A204.1 (cell line): Measurements from ENCODE around the gene MOV10.
"Not testable (repeated sequence)": the region's sequence is repeated elsewhere in the genome, so short reads cannot be mapped to it uniquely, and the experiment has no call there.

ENCODE experiments used
- FAIRE-seq: peaks from 2 replicates; lab custom pipeline; 2012; peaks lifted over from hg19 to GRCh38; lab: Jason Lieb, UNC

The MOV10 gene, protein sequence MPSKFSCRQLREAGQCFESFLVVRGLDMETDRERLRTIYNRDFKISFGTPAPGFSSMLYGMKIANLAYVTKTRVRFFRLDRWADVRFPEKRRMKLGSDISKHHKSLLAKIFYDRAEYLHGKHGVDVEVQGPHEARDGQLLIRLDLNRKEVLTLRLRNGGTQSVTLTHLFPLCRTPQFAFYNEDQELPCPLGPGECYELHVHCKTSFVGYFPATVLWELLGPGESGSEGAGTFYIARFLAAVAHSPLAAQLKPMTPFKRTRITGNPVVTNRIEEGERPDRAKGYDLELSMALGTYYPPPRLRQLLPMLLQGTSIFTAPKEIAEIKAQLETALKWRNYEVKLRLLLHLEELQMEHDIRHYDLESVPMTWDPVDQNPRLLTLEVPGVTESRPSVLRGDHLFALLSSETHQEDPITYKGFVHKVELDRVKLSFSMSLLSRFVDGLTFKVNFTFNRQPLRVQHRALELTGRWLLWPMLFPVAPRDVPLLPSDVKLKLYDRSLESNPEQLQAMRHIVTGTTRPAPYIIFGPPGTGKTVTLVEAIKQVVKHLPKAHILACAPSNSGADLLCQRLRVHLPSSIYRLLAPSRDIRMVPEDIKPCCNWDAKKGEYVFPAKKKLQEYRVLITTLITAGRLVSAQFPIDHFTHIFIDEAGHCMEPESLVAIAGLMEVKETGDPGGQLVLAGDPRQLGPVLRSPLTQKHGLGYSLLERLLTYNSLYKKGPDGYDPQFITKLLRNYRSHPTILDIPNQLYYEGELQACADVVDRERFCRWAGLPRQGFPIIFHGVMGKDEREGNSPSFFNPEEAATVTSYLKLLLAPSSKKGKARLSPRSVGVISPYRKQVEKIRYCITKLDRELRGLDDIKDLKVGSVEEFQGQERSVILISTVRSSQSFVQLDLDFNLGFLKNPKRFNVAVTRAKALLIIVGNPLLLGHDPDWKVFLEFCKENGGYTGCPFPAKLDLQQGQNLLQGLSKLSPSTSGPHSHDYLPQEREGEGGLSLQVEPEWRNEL

DNA sequence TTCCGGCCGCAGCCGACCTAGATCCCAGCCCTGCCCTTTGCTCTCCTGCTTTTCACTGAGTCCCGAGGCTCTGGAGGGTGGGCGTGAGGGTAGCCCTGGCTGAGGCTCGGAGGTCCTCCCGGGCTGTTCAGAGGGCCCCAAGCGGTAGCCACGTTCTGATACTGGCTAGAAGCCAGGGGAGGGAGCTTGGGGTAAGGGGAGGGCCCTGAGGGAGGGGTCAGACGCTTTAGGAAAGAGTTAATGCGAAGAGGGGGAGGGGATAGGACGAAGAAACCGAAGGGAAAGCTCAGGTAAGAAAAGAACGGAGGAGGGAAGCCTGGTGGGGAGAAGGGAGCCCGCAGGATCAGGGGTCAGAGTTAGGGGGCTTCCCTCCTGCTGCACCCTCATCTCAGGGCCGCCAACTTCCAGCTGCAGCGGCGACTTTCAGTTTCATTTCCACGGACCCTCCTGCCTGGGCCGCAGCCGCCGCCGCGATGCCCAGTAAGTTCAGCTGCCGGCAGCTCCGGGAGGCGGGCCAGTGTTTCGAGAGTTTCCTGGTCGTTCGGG lies at the start of gene MOV10:
Gene MOV10, plus strand, starts transcription at position 220 of the 546 bp plus-strand sequence. Its CDS starts 254 bp downstream, at position 474.
- no peak for FAIRE-seq

DNA sequence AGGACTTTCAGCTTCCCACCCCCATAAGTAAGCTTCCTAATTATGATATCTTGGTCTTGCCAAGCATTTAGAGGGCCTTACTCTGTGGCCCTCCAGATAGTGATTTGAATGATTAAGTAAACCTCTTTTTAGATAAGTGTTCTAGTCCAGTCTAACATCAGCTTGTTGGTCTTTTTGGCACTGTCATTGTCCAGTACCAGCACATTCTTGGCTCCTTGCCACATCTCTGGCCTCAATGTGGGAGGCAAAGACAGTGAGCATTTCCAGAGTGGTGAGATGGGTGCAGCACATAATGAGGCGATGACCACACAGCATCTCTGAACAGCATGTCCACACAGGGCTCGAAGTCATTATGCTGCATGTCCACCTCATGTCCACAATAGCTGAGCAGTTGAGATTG lies 48.8 kb upstream of the MOV10 start:
- FAIRE-seq: no peak

DNA sequence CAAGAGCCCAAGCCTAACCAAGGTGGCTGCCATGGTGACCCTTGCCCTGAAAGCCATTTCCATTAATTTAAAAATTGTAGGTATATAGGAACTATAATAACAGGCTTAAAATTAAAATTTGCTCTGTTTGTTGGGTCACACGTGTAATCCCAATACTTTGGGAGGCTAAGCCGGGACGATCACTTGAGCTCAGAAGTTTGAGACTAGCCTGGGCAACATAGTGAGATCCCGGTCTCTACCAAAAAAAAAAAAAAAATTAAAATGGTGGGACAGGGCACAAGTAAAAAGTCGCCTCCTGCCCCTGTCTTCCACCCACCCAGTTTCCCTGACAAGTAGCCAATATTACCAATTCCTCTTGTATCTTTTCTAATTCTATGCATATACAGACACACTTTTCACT lies 48.3 kb upstream of the MOV10 start:
- FAIRE-seq: no peak

DNA sequence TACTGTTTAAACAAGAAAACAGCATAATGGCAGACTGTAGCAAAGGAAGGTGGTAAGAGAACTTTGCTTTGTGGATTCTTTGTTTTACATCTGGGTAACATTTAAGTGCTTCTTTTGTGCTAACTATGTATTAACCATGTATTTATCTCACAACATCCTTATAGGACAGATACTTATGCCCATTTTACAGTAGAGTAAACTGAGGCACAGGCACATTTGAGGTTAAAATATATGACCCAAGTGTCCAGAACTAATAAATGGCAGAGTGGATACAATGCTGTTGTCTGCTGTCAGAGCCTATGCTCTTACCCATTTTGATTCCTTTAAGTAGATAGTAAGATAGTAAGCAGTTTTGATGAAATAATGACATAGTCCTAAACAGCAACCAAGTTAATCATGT lies 47.6 kb upstream of the MOV10 start:
- FAIRE-seq: no peak

DNA sequence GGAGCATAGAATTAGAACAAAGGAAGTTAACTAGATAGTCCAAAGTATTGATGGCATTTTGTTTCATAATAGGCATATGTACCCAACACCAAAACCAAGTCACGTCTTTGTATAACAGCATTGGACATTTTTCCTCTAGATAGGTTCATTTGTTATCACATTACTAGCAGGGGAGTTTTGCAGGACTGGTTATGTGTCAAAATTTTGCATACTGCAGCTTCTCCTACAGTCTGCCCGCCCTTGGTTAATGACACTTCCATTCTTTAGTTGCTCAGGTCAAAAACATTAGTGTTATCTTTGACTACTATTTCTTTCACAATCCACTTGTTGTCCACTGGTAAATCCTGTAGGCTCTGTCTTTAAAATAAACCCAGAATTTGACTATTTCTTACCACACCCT lies 45.9 kb upstream of the MOV10 start:
- no peak for FAIRE-seq

DNA sequence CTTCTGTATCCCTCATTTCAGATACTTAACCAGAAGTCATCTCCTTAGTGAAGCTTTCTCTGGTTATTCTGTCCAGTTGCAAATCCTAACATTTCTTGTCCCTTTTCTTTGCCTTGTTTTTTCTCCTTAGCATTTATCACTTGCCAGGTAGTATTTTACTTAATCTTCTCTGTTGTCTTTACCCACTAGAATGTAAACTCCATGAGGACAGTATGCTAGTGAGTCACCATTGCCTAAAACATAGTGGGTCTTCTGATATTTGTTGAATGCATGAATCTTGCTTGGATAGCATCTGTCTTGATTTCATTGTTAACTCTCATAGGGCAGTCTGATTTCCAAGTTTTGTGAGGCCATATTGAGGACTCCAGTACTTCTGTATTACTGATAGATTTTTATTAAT lies 45.2 kb upstream of the MOV10 start:
- FAIRE-seq: no peak

DNA sequence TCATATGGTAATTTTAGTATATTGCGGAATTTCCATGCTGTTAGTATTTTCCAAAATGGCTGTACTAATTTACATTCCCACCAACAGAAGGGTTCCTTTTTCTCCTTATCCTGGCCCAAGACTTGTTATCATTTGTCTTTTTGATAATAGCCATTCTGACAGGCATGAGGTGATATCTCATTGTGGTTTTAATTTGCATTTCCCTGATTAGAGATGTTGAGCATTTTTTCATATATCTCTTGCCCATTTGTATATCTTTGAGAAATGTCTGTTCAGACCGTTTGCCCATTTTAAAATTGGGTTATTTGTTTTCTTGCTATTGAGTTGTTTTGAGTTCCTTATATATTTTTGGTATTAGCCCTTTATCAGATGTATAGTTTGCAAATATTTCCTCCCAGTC lies 40.8 kb upstream of the MOV10 start:
- no peak for FAIRE-seq

DNA sequence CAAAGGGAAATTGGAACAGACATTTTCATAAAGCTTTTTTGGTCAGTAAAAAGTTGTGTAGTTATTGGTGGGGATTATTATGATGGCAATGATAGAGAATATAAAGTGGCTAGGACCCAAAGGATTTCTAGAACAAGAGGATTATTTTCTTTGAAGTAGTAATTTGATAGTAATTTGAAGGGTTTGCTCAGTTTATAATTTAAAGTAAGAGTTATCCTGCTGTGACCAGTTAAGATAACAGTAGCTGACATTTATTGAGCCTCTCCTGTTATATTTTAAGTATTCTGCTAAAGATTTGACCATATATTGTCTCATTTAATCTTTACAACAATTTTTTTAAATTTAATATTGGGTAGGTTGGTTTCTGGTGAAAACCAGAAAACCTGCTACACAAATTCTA lies 40.1 kb upstream of the MOV10 start:
- no peak for FAIRE-seq

DNA sequence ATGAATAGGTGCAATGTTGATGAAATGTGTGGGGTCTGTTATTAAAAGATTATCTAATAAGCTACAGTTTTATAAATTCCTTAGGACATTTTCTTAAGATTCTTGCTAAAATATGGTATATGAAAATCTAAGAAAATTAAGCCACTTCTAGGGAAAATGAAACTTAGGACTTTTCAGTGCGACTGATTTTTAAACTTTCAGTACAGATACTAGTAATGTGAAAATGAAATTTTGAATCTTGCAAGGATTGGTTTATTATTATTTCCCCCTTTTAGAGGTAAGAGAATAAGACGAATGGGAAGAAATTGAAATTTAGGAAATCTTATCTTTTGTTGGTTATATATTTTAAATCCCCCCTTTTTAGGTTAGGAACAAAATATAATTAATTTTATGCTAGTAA lies 38.4 kb upstream of the MOV10 start:
- FAIRE-seq: no peak

DNA sequence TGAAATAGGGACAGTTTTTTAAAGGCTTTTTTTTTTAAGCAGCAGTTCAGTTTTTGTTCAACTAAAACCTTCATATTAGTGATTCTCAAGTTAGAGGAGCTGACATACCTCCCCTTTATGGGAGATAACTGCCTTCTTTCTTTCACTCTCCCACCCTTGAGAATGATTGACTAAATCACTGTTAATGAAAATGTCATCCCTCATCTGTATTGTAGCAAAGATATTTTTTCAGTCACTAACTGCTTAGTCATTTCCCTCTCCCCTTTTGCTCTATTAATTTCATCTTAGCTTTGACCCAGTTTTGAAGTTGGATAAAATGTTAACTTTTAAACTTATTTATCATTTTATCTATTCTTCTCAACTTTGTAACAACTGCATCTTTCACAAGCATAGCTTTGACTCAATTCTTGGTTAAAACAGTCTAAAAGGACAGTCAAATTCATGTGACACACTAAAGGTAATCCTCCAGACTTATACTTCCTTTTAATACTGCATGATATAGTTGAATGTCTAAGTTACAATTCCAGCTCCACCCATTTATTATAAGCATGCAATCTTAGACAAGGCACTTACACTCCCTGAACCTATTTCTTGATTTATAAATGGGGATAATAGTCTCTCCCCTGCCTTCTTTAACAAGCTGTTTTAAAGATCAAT lies 37.7 kb upstream of the MOV10 start:
- FAIRE-seq: no peak

DNA sequence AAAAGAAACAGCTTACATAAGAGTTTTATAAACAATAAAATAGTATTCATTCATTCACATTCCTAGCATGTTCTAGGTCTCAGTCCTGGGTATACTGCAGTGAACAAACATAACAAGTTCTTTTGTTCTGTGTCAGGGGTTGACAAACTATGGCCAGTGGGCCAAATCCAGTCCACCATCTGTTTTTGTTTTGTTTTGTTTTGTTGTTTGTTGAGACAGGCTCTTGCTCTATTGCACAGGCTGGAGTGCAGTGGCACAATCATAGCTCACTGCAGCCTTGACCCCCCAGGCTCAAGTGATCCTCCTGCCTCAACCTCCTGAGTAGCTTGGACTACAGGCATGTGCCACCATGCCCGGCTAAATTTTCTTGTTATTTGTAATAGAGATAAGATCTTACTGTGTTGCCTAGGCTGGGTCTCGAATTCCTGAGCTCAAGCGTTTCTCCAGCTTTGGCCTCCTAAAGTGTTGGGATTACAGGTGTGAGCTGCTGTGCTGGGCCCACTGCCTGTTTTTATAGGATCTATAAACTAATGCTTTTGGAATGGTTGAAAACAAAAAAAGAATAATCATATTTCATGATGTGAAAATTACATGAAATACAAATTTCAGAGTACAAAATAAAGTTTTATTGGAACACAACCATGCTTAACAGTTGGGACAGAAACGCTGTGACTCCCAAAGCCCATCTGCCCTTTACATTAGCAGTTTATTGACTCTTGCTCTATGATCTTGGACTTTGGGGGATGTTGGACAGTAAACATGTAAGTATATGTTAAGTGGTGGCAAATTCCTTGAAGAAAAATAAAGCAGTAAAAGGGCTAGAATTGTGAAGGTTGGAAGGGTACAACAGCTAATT lies 37.0 kb upstream of the MOV10 start:
- FAIRE-seq: no peak

DNA sequence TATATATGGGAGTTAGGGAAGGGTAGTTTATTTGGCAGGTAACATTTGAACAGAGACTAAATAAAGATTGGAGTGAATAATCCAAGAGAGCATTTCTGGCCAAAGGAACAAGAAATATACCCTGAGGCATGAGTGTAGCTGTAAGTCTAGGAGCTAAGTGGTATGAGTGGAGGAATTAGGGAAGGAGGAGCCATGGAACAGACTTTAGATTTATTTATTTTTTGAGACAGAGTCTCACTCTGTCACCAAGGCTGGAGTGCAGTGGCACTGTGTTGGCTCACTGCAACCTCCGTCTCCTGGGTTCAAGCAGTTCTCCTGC lies 36.4 kb upstream of the MOV10 start:
- no peak for FAIRE-seq

DNA sequence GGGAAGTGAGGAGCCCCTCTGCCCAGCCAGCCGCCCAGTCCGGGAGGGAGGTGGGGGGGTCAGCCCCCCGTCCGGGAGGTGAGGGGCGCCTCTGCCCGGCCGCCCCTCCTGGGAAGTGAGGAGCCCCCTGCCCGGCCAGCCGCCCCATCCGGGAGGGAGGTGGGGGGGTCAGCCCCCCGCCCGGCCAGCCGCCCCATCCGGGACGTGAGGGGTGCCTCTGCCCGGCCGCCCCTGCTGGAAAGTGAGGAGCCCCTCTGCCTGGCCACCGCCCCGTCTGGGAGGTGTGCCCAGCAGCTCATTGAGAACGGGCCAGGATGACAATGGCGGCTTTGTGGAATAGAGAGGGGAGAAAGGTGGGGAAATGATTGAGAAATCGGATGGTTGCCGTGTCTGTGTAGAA lies 34.0 kb upstream of the MOV10 start:
- FAIRE-seq: not testable (repeated sequence)

DNA sequence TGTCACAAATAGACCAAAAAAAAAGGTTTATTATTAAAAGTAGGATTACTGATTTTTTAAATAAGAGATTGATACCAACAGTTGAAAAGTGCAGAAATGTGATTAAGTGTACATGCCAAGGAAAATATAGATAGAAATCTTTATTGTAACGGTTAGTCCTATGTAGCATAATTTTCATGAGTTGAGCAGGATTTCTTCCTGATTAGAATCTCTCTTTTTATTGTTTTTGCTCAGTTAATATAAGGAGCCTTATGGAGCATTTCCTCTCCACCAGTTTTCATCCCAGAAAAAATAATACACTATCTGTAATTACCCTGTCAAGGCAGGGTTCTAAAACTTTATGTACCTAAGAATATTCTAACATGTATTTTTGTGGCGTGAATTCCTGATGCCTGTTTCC lies 31.4 kb upstream of the MOV10 start:
- FAIRE-seq: no peak

DNA sequence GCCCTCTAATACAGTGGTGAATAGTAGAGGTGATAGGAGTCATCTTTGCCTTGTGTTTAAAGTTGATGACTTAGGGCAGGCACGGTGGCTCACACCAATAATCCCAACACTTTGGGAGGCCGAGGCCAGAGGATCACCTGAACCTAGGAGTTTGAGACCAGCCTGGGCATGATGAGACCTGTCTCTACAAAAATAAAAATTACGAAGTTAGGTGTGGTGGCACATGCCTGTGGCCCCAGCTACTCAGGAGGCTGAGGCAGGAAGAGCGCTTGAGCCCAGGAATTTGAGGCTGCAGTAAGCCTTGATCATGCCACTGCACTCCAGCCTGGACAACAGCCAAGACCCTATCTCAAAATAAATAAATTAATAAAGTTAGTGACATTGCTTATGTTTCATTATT lies 28.2 kb upstream of the MOV10 start:
- no peak for FAIRE-seq

DNA sequence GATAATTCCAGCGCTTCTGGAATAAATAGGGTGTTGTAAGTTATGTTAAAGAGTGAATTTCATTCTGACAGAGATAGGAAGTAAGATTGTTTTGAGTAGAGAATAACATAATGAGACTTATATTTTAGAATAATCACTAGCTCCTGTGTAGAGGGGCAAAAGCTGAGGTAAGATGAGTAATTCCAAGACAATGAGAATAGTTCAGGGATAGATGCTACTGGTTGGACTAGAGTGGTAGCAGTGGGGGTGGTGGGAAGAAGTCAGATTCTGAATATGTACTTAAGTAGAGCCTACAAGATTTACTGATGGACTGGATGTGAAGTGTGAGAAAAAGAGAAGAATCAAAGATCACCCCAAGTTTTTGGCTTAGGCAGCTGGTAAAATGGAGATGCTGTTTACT lies 23.3 kb upstream of the MOV10 start:
- no peak for FAIRE-seq

DNA sequence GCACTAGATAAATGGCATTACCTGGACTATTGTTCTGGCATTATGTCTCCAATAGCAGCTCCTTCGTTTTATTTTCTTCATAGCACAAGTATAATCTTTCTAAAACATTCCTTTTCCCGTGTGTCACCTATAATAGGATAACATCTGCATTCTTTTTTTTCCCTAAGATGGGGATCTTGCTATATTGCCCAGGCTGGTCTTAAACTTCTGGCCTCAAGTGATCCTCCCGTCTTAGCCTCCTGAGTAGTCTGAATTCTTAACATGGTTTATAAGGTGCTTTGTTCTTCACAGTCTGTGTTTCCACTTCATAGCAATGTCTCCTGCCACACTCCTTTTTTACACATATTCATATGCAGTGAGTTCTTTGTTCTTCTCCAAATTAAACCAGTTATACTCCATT lies 8.6 kb upstream of the MOV10 start:
- FAIRE-seq: no peak

DNA sequence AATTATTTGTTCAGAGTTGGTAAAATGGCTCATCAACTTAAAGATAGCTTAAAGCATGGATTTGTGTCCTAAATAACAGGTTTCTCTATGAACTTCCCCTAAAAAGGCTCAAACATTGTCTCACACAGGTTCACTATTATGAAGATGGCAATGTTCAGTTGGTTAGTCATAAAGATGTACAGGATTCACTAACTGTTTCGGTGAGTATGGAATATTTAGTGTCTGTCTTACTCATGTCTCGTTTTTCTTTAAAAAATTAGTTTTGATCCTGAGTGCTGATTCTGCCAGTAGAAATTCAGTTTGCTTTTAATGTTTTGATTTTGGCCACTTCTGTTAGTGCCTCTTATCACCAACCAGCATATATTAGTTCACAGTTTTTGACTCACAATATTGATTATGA lies 7.5 kb upstream of the MOV10 start:
- no peak for FAIRE-seq

DNA sequence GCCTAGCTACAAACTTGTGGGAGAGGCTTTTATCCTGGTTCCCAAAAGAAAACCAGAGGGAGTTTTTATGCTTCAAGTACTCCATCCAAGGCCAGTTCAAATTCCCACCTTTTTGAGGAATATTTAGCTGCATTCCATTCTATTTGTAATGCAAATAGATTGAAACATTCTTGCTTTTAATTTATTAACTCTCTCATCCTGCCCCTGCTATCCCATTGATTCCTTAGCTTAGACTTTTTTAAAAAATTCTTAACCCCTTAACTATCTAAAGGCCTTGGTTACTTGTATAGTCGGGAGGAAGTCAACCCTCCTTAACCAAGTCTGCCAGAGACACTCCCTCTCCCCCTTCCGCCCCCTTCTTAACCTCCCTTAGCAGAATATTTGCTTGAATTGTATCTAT lies 2.5 kb upstream of the MOV10 start:
- FAIRE-seq: no peak

DNA sequence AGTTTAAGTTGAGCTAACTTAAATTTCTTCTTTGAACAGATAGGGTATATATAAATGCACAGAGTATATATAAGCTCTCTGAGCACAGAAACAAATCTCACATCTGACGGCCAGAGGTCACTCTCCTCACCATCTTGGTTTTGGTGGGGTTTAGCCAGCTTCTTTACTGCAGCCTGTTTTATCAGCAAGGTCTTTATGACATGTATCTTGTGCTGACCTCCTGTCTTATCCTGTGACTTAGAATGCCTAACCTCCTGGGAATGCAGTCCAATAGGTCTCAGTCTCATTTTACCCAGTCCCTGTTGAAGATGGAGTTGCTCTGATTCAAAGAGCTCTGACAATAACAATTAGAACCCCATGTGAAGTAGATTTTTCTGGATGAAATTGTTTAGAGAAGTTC lies 1.6 kb upstream of the MOV10 start:
- no peak for FAIRE-seq

DNA sequence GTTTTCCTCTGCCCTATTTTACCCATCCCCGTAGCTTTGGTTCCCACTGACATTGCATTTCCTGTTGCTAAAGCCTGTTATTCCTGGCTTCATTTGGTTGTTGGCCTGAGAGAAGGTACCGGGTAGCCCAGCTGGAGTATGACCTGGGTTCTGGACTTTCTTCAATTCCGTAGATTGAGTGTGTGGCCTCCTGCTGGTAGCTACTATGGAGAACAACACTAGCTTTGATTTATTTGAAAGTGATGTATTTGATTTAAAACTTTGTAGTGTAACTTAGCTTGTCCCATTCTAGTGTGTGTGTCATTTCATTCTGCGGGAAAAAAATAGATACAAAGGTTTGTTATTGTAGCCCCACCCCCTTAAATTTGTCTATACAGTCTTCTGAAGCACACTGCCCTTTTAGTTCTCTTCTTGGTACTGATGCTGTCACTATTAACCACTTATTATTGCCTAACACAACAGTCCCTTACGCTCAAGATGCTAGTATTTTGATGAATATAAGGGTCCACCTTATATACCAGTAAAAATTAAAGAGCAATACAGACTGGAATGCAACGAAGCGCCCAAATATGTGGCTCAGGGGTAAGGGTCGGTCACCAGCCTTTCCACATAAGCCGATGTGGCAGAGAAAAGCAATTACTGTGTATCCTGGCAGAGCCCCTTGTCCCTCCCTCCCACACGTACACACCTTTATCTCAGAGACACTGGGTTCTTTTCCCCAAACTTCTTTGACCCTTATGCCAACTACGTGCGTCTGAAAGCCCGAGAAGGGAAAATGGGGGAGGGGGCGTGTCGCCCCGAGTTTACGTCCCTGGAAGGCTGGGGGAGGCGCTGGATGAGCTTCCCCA lies 643 bp upstream of the MOV10 start:
- no peak for FAIRE-seq
